NB4 (cell line): ENCODE measurements around the gene OMD.
"Not testable (repeated sequence)": the region's sequence is repeated elsewhere in the genome, so short reads cannot be mapped to it uniquely, and the experiment has no call there.

Experiments used
- DNase-seq: peaks from one replicate; pipeline ENCODE4 v3.0.0; 2010; ENCODE audit warnings: low read depth
- H3K4me3 ChIP-seq: one replicate; pipeline ENCODE4 v1.5.1; 2011; ENCODE audit warnings: mild to moderate bottlenecking, low read depth, low read length, moderate library complexity
- CTCF ChIP-seq: IDR thresholded peaks from one replicate; pipeline ENCODE4 v1.5.1; 2012; ENCODE audit warnings: low read depth, low read length
- MYC ChIP-seq: IDR thresholded peaks from 2 replicates; pipeline ENCODE4 v1.6.1; 2011; ENCODE audit warnings: low read depth, low read length
- POLR2A ChIP-seq: IDR thresholded peaks from 2 replicates; pipeline ENCODE4 v1.6.1; 2011; ENCODE audit warnings: mild to moderate bottlenecking; ENCODE audit not compliant: insufficient read length; ENCODE audit errors: extremely low read depth
- TF ChIP-seq, protein P1 (sequence below): IDR thresholded peaks from 2 replicates; pipeline ENCODE4 v1.6.1; 2011; ENCODE audit warnings: low read depth, low read length

The OMD gene

DNA sequence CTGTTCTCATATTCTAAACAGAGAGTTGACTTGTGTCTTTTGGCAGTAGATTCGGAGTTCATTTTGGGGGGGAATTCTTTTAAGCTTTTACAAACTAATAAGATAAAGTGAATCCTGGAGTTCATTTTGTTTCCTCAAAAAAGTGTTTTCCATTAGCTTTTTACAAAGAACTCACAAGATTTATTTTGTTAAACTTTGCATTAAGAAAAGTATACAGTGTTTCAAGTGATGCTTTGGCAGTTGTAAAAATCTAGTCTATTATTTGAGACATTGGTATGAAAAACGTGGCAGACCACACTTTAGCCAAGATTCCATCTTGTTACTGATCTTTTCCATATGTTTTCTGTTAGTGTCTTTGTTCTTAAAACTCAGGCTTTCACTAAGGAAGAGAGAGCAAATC is 1.2 kb upstream of the OMD start:
- no peak overlapping the region for H3K4me3 ChIP-seq
- no peak for TF ChIP-seq POLR2A
- no peak for DNase-seq

GRCh38 chr9:92423612-92424011 is 659 bp downstream of the OMD start:
- no peak for TF ChIP-seq POLR2A
- TF ChIP-seq MYC, result no peak
- TF ChIP-seq CTCF, result no peak

DNA sequence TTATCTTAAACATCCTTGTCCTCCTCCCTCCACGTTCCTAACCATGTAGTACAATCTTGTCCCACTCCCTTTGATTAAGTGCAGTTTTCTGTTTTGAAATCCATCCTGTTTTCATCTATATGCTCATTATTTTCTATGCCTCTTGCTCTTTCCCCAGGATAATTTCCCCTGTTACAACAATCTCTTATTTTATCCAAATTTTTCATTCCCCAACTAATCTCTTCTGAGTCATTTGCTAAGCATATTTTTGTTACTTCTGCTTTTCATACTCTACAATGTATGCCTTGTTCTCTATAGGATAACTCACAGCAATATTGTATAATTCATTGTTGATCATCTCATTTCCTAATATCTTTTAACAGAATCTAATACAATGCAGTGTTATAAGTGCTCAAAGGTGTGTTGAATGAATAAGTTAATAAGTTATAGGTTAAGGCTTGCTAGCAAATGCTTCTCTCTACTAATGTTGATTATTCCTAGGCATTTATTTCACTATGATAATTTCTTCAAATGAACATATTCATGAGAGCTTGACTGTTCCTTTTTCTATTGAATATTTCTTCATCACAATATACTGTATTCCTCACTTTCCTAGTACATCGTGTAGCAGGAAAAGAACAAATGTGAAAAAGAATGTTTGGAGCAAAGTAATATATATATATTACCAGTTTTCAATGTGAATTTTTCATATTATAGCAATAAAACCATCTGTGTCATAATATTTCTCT is 1.5 kb downstream of the OMD start:
- no peak for DNase-seq
- TF ChIP-seq MYC, result no peak
- TF ChIP-seq CTCF, result no peak
- TF ChIP-seq, protein P1, sequence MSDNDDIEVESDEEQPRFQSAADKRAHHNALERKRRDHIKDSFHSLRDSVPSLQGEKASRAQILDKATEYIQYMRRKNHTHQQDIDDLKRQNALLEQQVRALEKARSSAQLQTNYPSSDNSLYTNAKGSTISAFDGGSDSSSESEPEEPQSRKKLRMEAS, result no peak
- no peak for TF ChIP-seq POLR2A
- H3K4me3 ChIP-seq, result no peak overlapping the region

More at GRCh38 chr9:92423612-92424011, 659 bp downstream of the OMD start:
- no peak overlapping the region for H3K4me3 ChIP-seq
- DNase-seq, result no peak

- TF ChIP-seq, protein P1, result no peak
- peak; percentile 7 for DNase-seq
- no peak overlapping the region for H3K4me3 ChIP-seq
Measured at GRCh38 chr9:92414566-92414965, 9.7 kb downstream of the OMD start.

- not testable (repeated sequence) for DNase-seq, H3K4me3 ChIP-seq
Measured at GRCh38 chr9:92411157-92411556, 13.1 kb downstream of the OMD start.

GRCh38 chr9:92408747-92409478 is 15.4 kb downstream of the OMD start:
- no peak overlapping the region for H3K4me3 ChIP-seq
- DNase-seq, result no peak
- TF ChIP-seq MYC, result no peak
- TF ChIP-seq CTCF, result no peak
- TF ChIP-seq, protein P1, result no peak
- TF ChIP-seq POLR2A, result no peak

DNA sequence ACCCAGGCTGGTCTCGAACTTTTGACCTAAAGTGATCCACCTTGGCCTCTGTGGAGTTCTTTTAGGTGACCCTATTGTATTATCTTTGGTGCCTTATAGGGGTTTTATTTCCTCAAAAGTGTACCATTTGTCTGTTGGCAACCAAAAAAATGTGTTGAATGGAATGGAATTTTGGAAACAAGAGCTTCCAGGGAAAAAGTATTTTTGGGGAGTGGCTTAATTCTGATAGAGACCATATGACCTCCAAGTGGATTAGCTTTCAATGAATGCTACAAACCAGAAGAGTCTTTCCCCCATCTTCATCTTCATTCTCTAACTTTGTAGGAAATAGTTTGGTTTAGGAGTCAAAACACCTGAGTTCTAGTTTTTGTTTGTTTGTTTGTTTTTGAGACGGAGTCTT is 16.5 kb downstream of the OMD start:
- H3K4me3 ChIP-seq, result no peak overlapping the region
- TF ChIP-seq POLR2A (no peak), MYC (no peak), CTCF (no peak)
- TF ChIP-seq, protein P1, result no peak
- no peak for DNase-seq
